HepG2 (cell line): ENCODE data around the gene LRIT2.
A peak's percentile ranks its signal among the peaks of the same experiment; 100 is the strongest.

ENCODE experiments used
- CTCF ChIP-seq: sonication (generic); formaldehyde crosslinking; IDR thresholded peaks from 2 replicates; pipeline ENCODE4 v1.5.0; 2020; ENCODE audit warnings: mild to moderate bottlenecking, missing genetic modification reagents, moderate library complexity
- POLR2A ChIP-seq, 2 experiments: IDR thresholded peaks; 2 replicates each; pipeline ENCODE4 v1.6.1; 2011; ENCODE audit warnings: low read depth in 2 of 2, low read length in 2 of 2, mild to moderate bottlenecking in 1 of 2, moderate library complexity in 1 of 2; ENCODE audit not compliant: insufficient read depth in 1 of 2
- SMYD3 ChIP-seq: sonication (generic); formaldehyde crosslinking; IDR thresholded peaks from 2 replicates; pipeline ENCODE4 v1.8.1; 2023; ENCODE audit warnings: mild to moderate bottlenecking, missing genetic modification reagents
- TAF1 ChIP-seq: sonication (generic); formaldehyde crosslinking; IDR thresholded peaks from 2 replicates; pipeline ENCODE4 v1.4.0; 2020; ENCODE audit warnings: missing genetic modification reagents
- ZNF510 ChIP-seq: sonication (generic); formaldehyde crosslinking; IDR thresholded peaks from 2 replicates; pipeline ENCODE4 v1.4.0; 2020; ENCODE audit warnings: low read depth, mild to moderate bottlenecking, missing genetic modification reagents
- TF ChIP-seq, protein P1 (sequence below): sonication (generic); formaldehyde crosslinking; IDR thresholded peaks from 2 replicates; pipeline ENCODE4 v1.4.0; 2020; ENCODE audit warnings: mild to moderate bottlenecking, missing genetic modification reagents

DNA sequence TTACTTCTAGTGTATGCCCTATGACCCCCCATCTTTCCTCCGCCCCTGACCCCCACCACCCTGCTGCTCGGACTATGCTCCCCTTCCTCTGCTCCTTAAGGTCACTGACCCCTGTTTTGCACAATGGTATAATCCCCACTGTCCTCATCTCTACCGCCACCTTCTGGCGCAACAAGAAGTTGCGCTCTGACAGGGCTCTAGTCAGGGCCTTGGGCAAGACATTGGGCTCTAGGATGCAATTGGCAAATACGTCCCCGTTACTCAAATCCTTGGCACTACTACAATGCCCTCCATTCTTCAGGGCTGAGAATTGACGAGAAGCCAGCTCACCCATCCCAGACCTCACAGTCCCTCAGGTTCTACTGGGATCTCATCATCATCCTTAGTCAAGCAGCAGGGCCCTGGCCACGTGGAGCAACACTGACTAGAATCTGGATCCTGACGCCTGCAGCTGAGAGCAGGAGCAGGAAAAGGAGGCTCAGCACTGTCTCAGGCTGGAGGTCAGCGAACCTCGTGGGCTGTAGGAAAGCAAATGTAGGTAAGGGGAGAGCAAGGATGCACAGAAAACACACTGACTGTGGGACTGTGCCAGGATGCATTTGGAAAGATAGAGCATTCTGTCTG lies 10.6 kb downstream of the LRIT2 start:
- TF ChIP-seq TAF1: no peak
- TF ChIP-seq POLR2A (IDR thresholded peaks at IDR 0.05; ENCODE audit: insufficient read depth in 1 of 2, low read depth in 2 of 2, low read length in 2 of 2): no peak
- TF ChIP-seq CTCF (CRISPR knock-in tag): peak; percentile 42
- TF ChIP-seq, protein P1, sequence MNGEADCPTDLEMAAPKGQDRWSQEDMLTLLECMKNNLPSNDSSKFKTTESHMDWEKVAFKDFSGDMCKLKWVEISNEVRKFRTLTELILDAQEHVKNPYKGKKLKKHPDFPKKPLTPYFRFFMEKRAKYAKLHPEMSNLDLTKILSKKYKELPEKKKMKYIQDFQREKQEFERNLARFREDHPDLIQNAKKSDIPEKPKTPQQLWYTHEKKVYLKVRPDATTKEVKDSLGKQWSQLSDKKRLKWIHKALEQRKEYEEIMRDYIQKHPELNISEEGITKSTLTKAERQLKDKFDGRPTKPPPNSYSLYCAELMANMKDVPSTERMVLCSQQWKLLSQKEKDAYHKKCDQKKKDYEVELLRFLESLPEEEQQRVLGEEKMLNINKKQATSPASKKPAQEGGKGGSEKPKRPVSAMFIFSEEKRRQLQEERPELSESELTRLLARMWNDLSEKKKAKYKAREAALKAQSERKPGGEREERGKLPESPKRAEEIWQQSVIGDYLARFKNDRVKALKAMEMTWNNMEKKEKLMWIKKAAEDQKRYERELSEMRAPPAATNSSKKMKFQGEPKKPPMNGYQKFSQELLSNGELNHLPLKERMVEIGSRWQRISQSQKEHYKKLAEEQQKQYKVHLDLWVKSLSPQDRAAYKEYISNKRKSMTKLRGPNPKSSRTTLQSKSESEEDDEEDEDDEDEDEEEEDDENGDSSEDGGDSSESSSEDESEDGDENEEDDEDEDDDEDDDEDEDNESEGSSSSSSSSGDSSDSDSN (CRISPR knock-in tag): no peak
- TF ChIP-seq ZNF510 (CRISPR knock-in tag): no peak
- TF ChIP-seq SMYD3 (CRISPR knock-in tag): no peak
